HG02759 (cell line): ENCODE data around the gene CLDN1.

ENCODE experiments used
- ATAC-seq: cut with Tn5 transposase; IDR thresholded peaks from one replicate; pipeline ENCODE4 v1.9.1; 2021; ENCODE audit warnings: mild to moderate bottlenecking, moderate library complexity; ENCODE audit not compliant: unreplicated experiment

Gene CLDN1

DNA sequence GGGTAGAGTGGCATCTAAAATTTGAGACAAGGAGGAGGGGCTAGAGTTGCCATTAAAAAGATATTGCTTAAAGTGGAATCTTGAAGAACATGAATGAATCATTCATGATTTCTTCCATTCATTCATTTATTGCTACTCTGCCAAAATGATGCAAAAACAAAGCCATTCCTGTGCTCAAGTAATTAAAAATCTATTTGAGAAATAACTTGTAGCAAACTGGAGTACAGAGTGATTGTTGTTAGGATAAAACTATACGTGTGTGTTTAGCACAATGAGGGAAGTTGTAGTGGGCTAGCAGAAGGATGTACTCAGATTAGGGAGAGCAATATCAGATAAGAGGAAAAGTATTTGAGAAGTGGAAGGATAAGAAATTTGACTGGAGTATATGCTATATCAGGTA lies 11.7 kb upstream of the CLDN1 start:
- ATAC-seq, result no peak

DNA sequence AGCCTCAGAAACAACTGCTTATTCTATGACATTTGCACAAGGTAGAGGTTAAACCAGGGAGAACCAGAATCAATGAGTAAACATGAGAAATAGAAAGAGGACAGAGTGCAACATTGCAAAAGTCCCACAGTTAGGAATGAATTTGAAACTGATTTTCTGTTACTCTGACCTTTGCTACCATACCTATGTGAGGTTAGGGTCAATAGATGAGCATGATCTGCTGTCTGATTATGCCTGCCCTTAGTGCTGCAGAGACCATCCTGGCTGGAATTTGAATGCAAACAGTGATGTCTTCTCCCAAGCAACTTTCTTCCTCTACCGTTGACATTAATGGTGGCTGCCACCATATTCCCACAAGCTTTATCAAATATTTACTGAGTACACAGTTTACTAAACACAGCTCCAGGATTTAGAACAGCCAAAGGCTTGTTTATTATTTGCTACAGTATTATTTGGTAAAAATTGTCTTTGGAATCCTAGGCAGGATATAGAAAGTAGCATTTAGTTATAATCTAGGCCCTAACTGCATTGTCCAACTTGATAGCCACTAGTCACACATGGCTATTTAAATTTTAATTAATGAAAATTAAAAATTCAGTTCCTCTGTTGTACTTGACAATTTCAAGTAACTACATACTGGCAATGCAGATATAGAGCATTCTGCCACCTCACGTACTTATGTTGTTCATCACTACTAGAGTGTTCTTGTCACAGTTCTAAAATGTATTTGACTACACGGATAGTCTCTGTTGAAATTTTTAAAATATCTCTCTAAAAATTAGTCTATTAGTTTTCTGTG lies 8.9 kb upstream of the CLDN1 start:
- ATAC-seq, result no peak

DNA sequence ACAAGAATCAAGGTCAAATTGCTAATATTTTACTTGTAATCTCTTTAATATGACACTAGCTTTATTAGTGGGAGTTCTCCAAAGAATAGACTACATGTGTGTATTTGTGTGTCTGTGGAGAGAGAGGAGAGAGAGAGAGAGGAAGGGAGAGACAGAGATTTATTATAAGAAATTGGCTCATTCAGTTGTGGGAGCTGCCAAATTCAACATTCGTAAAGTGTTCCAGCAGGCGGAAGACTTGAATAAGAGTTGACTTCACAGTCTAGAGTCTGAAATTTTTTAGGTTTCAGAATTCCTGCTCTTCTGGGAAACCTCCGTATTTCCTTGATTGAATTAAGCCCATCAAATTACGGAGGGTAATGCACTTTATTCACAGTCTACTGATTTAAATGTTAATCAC lies 4.7 kb upstream of the CLDN1 start:
- ATAC-seq, result no peak

DNA sequence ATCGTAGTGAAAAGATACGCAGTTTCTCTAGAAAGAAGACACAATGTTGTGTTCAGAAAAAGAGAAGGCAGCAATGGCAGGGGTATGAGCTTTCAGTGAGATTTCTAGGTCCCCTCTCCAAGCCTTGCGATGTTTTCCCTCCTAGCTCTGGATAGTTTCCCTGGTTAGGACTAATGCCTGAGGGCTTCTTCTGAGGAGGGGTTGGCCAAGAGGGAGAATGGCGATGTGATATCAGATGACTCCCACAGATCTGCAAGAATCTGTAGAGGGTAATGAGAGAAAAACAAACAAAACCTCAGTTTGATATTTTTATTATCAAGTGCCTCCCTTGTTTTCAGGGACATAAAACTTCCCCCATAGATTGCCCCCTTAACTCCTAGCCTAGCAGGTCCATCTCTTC lies 4.1 kb upstream of the CLDN1 start:
- no peak for ATAC-seq

DNA sequence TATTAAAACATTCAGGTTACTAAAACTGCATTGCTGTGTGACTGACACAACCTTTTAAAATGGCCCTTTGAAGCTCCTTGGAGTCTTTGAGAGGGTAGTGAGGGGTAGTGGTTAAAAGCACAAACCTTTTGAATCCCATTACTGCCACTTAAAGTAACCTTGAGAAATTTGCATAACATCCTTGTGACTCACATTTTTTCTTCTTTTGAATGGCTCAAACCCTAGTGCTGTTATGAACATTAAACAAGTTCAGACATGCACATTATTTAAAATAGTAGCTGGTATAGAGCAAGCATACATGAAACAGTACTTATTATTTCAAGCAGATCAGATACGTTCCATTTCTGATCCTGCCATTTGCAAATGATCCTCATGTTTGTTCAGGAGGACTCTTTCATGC lies 3.7 kb upstream of the CLDN1 start:
- ATAC-seq, result no peak

DNA sequence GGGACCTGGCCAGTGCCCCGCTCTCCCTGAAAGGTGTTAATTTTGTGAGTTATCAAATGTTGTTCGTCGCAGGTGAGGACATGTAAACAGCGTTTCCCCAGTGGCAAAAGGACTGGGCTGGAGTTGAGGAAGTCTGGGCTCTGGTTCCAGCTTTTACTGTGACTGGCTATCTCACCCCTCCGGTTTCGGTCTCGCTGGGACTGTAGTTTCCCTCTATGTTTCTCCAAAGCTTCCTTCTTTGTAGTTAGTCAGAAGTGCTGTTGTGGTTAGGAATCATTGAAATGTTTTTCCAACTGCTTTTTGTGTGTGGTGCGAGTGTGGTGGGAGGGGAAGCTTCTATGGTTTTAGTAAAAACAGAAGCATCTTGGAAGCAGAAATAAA lies 990 bp upstream of the CLDN1 start:
- ATAC-seq, result no peak

DNA sequence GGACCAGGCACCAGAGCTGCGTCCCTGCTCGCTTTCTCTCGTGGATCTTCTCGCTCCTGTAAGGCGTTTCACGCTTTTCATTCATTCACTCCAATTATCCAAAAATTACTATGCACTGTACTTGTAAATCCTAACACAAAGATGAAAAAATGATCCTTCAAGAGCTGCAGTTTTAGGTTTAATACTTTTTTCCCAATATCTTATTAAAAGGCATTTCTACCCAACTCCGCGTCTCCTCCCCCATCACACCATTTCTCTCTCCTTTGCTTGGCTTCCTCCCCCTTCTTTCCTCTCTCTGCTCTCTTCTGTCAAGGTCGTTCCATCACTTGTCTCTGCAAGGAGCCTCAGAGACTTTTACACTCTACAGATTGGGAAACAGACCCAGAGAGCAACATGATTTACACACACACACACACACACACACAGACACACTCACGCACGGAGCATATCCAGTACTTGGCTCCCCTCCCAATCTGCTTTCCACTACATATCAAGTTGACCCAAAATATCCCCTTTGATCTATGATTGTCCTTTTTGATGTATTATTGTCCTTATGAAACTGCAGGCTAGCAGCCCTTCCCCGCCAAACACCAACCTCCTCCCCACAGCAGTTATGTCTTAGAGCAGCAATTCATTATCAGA lies 479 bp upstream of the CLDN1 start:
- ATAC-seq, result no peak

DNA sequence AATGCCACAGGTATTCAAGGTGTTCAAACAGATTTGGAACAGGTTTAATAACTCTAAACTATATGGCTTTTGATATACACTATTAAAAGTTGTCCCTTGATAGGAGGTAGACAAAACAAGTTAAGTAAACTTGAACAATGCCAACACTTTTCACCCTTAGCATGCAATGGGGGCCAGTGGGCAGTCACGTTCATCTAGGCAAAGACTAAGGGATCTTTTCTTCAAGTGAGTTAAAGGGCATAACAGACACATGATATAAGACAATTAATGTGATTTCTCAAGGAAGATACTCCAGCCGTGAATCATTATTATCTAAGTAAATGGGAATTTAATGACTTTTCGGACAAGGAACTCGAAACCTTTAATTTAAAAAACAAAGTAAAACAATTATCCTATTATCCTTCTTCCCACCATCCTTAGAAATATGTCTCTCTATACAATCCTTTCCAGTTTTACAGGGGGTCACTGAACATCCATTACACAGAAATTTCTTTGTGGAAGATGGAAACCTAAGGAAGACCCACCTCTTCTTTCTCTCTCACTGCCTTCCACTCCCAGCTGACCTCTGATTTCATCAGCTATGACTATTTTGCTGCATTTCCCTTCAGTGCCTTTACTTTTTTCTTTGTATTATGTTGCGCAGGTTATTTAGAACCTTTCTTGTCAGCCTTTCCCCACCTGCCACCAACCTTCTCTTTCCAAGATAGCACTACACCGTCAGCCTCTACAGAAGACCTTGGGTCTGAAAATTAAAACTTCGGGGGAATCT lies 1.5 kb downstream of the CLDN1 start:
- ATAC-seq, result no peak

DNA sequence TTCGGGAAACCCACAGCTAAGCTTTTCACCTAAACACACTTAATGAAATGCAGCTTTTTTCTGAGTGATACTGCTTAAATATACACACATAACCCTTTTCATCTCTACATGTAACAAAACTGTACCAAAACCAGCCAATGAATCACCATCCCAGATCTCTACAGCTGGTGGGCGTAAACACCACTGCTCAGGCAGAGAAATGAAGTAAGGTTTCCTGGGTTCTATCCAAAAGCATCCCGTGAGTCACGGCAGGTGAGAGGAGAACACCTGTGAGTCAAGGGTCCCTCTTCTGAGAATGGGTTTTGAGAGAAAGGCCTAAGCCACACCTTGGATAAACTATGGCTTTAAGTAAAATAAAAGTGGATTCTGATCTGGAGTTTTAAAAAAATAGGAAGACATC lies 2.6 kb downstream of the CLDN1 start:
- no peak for ATAC-seq

DNA sequence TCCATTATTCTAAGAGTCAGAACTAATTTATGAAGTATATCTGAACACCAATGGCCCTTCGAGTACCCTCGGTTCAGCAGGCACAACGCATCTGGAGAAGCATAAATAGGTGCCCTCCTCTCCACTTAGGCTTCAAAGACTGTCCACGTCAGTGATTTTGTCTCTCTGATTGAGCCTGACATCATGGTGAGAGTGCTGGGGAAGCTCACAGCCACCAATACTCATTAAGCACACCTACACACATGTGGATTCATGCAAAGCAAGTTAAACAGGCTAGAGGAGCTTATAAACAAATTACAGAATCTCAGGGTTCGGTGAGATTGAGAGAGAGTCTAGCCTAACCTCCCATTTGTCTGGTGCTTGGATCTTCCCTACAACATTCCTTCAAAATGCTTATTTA lies 3.6 kb downstream of the CLDN1 start:
- ATAC-seq, result no peak

DNA sequence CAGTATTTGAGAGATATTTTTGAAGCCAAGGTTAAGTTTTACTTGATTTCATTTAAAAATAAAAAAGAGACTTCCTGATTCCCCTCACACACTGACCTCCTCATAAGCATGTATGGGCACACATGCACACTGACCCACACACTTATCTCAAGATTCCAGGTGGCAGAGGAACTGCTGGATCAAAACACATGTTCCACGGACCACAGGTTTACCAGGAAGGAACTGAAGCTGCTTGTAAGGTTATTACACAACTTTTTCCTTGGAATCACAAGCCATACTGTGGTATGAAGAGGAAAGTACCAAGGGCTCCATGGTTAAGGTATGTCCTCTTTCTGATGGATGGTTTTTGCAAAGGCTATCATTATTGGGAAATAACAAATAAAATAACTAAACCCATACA lies 7.5 kb downstream of the CLDN1 start:
- no peak for ATAC-seq

DNA sequence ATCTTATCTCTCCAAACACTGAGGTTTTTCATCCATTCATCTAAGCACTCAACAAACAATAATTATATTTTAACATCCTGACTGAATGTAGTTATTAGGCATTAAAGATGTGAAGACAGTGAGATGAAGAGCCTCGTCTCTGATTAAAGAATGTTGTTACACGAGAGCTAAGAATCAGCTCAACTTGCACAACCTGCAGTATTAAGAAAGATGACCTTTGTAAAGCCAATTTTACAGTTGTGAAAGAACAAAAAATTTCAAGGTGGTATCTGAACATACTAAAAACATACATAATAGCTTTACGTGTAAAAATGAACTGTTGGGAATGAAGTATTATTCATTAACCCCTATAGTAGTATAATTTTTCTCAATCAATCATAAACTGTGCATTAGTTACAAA lies 12.8 kb downstream of the CLDN1 start:
- ATAC-seq, result no peak

DNA sequence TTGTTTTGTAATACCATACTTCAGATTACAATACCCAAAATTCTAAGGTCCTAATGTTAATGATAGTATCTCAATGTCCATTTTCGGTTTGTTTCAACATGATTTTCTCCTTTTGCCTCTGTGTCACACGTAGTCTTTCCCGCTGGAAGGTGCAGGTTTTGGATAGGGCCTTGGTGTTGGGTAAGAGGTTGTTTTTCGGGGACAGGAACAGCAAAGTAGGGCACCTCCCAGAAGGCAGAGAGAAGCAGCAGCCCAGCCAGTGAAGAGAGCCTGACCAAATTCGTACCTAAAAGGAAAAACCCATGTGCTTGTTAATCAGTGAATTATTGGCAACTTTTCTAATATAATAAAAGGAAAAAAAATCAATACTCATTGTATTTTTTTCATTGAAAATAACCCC lies 14.1 kb downstream of the CLDN1 start:
- no peak for ATAC-seq

DNA sequence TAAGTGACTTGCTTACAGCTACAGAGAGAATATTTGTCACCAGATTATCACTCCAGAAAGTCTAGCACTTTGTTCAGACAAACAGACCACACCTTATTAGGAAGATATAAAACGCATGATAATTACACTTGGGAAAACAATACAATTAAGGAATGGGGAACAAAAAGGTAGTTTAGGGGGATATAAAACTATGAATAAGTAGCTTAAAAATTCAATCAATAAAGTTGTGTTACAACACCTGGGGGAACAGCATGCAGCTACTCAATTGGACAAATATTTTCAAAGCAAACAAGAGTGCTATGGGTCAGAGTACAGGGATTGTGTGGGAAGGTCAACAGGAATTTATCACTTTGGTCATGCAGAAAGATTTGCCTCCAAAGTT lies 15.1 kb downstream of the CLDN1 start:
- ATAC-seq, result no peak

DNA sequence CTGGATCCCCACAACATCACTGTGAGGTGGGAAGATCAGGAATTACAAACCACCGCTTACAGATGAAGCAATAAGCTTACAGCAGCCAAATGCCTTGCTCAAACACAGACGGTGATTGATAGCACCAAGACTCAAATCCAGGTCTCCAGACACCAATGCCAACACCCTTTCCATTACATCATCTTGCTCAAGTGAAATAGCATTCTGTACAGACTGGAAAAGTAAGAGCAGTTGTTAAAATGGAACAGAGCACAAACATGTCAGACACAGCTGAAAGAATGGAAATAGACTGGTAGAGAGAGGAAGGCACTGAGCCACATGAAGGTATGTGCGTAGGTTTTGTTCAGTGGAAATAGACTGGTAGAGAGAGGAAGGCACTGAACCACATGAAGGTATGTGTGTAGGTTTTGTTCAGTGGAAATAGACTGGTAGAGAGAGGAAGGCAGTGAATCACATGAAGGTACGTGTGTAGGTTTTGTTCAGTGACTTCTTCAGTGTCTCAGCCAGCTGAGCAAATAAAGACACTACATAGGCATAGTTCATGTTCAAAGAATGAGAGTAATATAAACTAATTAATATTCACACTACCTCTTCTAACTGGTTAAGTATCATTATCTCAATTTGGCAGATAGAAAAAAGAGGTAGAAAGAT lies 15.6 kb downstream of the CLDN1 start:
- ATAC-seq, result no peak

DNA sequence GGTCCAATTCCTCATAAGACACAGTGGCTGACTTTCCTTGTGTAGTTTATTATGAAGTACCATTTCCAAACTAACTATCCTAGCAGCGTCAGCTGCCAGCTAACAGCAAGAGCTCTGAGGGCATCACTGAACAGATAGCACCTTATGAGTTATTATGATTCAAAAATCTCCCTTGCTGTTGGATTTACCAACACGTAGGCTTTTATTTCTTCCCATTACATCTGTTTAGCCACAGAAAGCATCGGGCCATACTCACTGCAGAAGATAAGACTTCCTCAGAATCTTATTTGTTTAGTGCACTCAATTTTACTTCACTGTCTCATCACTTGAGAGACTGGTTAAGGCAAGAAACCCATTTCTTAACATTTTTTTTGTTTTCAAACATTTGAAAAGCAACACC lies 16.2 kb downstream of the CLDN1 start:
- ATAC-seq, result no peak

DNA sequence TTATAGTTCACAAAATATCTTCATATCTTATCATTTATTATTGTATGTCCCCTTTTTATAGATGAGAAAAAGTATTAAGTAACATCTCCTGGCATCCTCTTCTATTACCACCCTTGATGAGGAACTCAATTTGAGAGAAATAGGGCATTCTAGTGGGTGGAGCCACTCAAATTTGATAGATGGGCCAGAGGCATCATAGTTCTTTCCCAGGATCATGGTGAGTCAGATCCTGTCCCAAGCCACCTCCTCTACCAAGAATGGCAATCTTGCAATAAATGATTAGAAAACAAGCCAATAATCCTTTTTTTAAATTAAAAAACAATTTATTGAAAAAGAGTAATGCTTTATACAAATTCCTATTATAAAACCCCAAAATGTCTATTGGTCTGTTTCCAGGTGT lies 16.8 kb downstream of the CLDN1 start:
- no peak for ATAC-seq

DNA sequence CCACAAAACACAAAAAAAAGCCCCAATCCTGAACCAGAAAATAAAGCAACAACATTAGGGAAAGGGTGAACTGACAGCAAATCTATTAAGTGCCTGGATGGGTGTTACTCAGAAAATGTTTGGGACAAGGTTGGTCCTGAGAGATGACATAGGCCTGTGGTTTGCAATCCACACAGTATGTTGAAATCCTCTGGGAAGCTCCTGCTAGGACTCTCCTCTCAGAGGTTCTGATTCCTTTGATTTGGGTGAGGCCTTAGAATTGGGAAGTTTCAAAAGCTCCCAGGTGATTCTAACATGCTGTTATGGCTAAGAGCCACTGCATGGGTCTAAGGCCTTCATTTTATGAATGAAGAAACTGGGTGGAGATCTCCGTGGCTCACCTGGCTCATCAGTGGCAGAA lies 18.4 kb downstream of the CLDN1 start:
- no peak for ATAC-seq

DNA sequence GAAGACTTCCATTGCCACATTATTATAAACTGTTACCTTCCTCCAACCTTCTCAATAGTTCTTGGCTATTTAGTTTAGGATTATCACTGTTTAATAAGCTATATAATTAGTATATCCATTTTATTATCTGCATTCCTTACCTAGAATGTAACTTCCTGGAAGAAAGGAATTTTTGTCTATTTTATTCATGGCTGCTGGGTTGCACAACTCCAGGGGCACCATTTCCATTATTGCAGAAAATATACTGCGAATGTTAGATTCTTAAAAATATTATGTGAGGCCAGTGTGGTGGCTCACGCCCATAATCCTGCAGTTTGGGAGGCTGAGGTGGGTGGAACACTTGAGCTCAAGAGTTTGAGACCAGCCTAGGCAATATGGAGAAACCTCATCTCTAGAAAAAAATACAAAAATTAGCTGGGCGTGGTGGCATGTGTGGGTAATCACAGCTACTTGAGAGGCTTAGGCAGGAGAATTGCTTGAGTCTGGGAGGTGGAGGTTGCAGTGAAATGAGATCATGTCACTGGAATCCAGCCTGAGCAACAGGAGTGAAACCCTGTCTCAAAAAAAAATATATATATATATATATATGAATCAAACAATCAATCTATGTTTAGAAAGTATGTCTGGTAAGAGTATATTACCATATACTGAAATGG lies 19.9 kb downstream of the CLDN1 start:
- no peak for ATAC-seq

DNA sequence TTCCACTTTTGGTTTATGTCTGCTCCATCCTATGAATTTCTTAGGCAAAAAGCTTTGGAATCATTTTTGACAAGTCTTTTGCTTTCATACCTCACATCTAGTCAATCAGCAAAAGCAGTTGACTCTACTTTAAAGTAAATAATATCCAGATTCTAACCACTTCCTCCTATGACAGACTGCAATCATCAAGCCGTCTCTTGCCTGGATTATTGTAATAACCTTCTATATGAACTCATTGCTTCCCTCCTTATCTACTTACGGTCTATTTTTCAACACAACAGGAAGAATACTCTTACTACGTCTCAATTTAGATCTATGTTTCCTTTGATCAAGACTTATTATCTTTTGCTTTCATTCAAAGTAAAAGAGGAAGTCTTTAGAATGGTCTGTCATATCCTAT lies 20.7 kb downstream of the CLDN1 start:
- no peak for ATAC-seq

DNA sequence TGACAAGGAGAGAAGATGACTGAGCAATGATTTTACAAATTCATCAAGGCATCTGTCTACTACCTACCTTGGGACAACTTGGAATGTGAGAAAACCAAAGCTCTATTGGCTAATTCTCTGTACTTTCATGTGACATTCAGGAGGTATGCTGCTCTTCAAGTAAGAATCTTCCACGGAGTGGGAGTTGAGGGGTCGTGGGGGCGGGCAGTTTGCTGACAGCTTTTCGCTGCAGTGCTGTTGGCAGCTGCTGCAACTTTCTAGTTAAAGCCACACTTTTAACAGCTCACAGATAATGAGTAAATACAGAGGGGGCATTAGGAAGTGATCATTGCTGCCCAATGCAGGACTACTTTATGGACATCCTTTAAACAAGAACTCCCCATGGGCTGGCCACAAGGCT lies 22.3 kb downstream of the CLDN1 start:
- ATAC-seq, result no peak
